Measurements from ENCODE around the gene DOCK2. TPM values are rescaled to one million over a fixed set of nuclear protein-coding genes. Genes with fewer than 3 reads are reported as not detected.

The DOCK2 gene
- total and polyA plus RNA-seq, 2 donors (not counting 3 experiments of a cell fraction or from before 2014, with no cell fraction given) = 0.62 to 4.8 TPM

- DNase-seq (ENCODE audit: low read depth, low spot score) (no peak), FAIRE-seq (no peak)
- no peak overlapping the region for H2AFZ ChIP-seq (ENCODE audit: low read depth, low read length)
- no peak overlapping the region for H3K9ac ChIP-seq (replicated peaks; ENCODE audit: extremely low read depth, insufficient read depth, low read length)
- H3K27ac ChIP-seq (ENCODE audit: insufficient read depth, low read depth, low read length) = no peak overlapping the region
- H3K4me1 ChIP-seq (ENCODE audit: control insufficient read depth, extremely low read depth, insufficient read depth, low read length) = no peaks in the 10 kb centered on the region
- POLR2A ChIA-PET = no interaction called here
- H3K36me3 ChIP-seq (ENCODE audit: control insufficient read depth in 2 of 2, extremely low read depth in 1 of 2, insufficient read depth in 2 of 2, low read length in 2 of 2) = no peaks in the 10 kb centered on the region
- no peaks in the 10 kb centered on the region for H3K79me2 ChIP-seq (ENCODE audit: control insufficient read depth, insufficient read depth, low read length)
- H4K20me1 ChIP-seq (replicated peaks; ENCODE audit: control insufficient read depth, extremely low read depth, insufficient read depth, low read length) = no peaks in the 10 kb centered on the region
- no peaks in the 10 kb centered on the region for H3K9me3 ChIP-seq (replicated peaks; ENCODE audit: control insufficient read depth, insufficient read depth, low read length)
- BruUV-seq (replicated peaks) = no TSS peak
- H3K9me1 ChIP-seq (replicated peaks; ENCODE audit: control insufficient read depth, extremely low read depth, insufficient read depth, low read length) = no peaks in the 10 kb centered on the region
- H3K27me3 ChIP-seq (ENCODE audit: control insufficient read depth in 2 of 2, insufficient read depth in 2 of 2, low read length in 2 of 2) = peaks cover 0 to 3% of the 10 kb centered on the region in 2 experiments
- H3K4me3 ChIP-seq (replicated peaks in 1 of 3; ENCODE audit: insufficient read depth in 1 of 3, low read depth in 1 of 3, low read length in 3 of 3) = no peak overlapping the region
- TF ChIP-seq MAX (IDR thresholded peaks at IDR 0.05; ENCODE audit: insufficient read depth, insufficient read length) (no peak), JUN (IDR thresholded peaks at IDR 0.05; ENCODE audit: borderline replicate concordance, insufficient read depth, insufficient read length, low read depth) (no peak), FOS (IDR thresholded peaks at IDR 0.05; ENCODE audit: borderline replicate concordance, insufficient read depth, low read length) (no peak), GATA2 (IDR thresholded peaks at IDR 0.05; ENCODE audit: insufficient read depth, insufficient read length, low read depth, low read length) (no peak)
- CTCF ChIA-PET = interaction anchor here (1.1 kb wide), 1 partner anchor 53 kb away, joined by 3 read pairs; no protein-coding TSS in a partner anchor
- dilution Hi-C loops (cut with MboI; ENCODE audit: extremely low pct_ligation_motif_present, low sequenced_read_pairs) (no loop called here), intact Hi-C loops (cut with micrococcal nuclease) (no loop called here)
- H3K4me2 ChIP-seq (ENCODE audit: insufficient read depth, low read length) = no peak overlapping the region
Observed at GRCh38 chr5:169754737-169755136, 117.7 kb downstream of the DOCK2 start.

DNA sequence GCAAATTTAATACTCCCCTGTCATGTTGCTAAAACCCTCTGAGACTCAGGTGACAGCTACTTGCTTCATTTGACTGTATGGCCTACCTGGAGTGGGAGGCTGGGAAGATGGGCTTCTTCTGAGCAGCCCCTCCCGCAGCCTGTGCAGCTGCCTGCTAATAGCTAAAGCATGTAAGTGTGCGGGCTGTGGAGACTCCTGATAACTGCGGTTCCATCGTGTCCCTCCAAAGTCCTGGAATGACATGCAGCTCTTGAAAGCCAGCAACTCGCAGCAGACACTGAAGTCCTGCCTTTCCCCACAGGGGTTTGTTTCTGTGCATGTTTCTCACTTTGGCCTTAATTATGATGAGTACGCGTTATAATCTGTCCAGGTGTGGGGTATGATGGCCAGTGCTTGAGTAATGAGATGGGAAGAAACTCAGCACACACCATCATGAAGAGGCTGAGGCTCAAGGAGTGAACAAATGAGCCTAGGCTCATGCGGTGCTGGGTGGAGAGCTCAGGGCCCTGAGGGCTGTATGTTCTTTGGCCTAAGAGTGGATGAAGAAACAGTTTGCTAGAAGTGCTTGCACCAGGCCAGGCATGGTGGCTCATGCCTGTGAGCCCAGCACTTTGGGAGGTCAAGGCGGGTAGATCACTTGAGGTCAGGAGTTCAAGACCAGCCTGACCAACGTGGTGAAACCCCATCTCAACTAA lies 119.1 kb downstream of the DOCK2 start:
- ChIA-PET POLR2A (no interaction called here), CTCF (no interaction called here)
- H3K4me1 ChIP-seq (ENCODE audit: control insufficient read depth, extremely low read depth, insufficient read depth, low read length) = no peaks in the 10 kb centered on the region
- no peaks in the 10 kb centered on the region for H4K20me1 ChIP-seq (replicated peaks; ENCODE audit: control insufficient read depth, extremely low read depth, insufficient read depth, low read length)
- intact Hi-C loops (cut with micrococcal nuclease) (no loop called here), dilution Hi-C loops (cut with MboI; ENCODE audit: extremely low pct_ligation_motif_present, low sequenced_read_pairs) (no loop called here)
- BruUV-seq (replicated peaks) = no TSS peak
- FAIRE-seq (no peak), DNase-seq (ENCODE audit: low read depth, low spot score) (no peak)
- H3K4me3 ChIP-seq (replicated peaks in 1 of 3; ENCODE audit: insufficient read depth in 1 of 3, low read depth in 1 of 3, low read length in 3 of 3) = no peak overlapping the region
- no peaks in the 10 kb centered on the region for H3K9me1 ChIP-seq (replicated peaks; ENCODE audit: control insufficient read depth, extremely low read depth, insufficient read depth, low read length)
- H3K4me2 ChIP-seq (ENCODE audit: insufficient read depth, low read length) = no peak overlapping the region
- TF ChIP-seq MYC (IDR thresholded peaks at IDR 0.05; ENCODE audit: low read depth, low read length) (no peak), FOS (IDR thresholded peaks at IDR 0.05; ENCODE audit: borderline replicate concordance, insufficient read depth, low read length) (no peak), POLR2AphosphoS5 (IDR thresholded peaks at IDR 0.05; ENCODE audit: insufficient read depth, low read depth, low read length) (no peak), GATA2 (IDR thresholded peaks at IDR 0.05; ENCODE audit: insufficient read depth, insufficient read length, low read depth, low read length) (no peak), POLR2A (IDR thresholded peaks at IDR 0.05; ENCODE audit: low read depth, low read length) (no peak), JUN (IDR thresholded peaks at IDR 0.05; ENCODE audit: borderline replicate concordance, insufficient read depth, insufficient read length, low read depth) (no peak), MAX (IDR thresholded peaks at IDR 0.05; ENCODE audit: insufficient read depth, insufficient read length) (no peak), EZH2 (IDR thresholded peaks at IDR 0.05; ENCODE audit: borderline replicate concordance, low read depth, low read length, severe bottlenecking) (no peak)
- TF ChIP-seq, protein P1, sequence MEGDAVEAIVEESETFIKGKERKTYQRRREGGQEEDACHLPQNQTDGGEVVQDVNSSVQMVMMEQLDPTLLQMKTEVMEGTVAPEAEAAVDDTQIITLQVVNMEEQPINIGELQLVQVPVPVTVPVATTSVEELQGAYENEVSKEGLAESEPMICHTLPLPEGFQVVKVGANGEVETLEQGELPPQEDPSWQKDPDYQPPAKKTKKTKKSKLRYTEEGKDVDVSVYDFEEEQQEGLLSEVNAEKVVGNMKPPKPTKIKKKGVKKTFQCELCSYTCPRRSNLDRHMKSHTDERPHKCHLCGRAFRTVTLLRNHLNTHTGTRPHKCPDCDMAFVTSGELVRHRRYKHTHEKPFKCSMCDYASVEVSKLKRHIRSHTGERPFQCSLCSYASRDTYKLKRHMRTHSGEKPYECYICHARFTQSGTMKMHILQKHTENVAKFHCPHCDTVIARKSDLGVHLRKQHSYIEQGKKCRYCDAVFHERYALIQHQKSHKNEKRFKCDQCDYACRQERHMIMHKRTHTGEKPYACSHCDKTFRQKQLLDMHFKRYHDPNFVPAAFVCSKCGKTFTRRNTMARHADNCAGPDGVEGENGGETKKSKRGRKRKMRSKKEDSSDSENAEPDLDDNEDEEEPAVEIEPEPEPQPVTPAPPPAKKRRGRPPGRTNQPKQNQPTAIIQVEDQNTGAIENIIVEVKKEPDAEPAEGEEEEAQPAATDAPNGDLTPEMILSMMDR (IDR thresholded peaks at IDR 0.05; ENCODE audit: extremely low read depth in 1 of 2, insufficient read depth in 1 of 2, low read depth in 1 of 2, low read length in 2 of 2) = no peak
- H3K36me3 ChIP-seq (ENCODE audit: control insufficient read depth in 2 of 2, extremely low read depth in 1 of 2, insufficient read depth in 2 of 2, low read length in 2 of 2) = no peaks in the 10 kb centered on the region
- H3K9me3 ChIP-seq (replicated peaks; ENCODE audit: control insufficient read depth, insufficient read depth, low read length) = no peaks in the 10 kb centered on the region
- H3K27me3 ChIP-seq (ENCODE audit: control insufficient read depth in 2 of 2, insufficient read depth in 2 of 2, low read length in 2 of 2) = peaks cover 0 to 3% of the 10 kb centered on the region in 2 experiments
- no peak overlapping the region for H3K9ac ChIP-seq (replicated peaks; ENCODE audit: extremely low read depth, insufficient read depth, low read length)
- no peak overlapping the region for H3K27ac ChIP-seq (ENCODE audit: insufficient read depth, low read depth, low read length)
- H2AFZ ChIP-seq (ENCODE audit: low read depth, low read length) = no peak overlapping the region
- H3K79me2 ChIP-seq (ENCODE audit: control insufficient read depth, insufficient read depth, low read length) = no peaks in the 10 kb centered on the region
